Measurements from ENCODE around the gene ISL1. TPM values are rescaled to one million over a fixed set of nuclear protein-coding genes. Genes with fewer than 3 reads are reported as not detected.
A peak's percentile ranks its signal among the peaks of the same experiment; 100 is the strongest.

ISL1 gene
- total and polyA plus RNA-seq, 2 of the 13 experiments (the other 11 are each of a cell fraction or from before 2014, with no cell fraction given): not detected

- TF ChIP-seq ZNF512B (CRISPR knock-in tag; IDR thresholded peaks at IDR 0.05; ENCODE audit: borderline replicate concordance) (no peak), SIN3A (IDR thresholded peaks at IDR 0.05; ENCODE audit: borderline replicate concordance, low read depth, low read length) (no peak)
These were observed 5.4 kb downstream of the ISL1 start (continued) for GRCh38 chr5:51388488-51389287.

- Histone ChIP-seq H3K36me3 (replicated peaks in 1 of 2; ENCODE audit: control insufficient read depth in 1 of 2, insufficient read depth in 2 of 2, low read length in 2 of 2) (no peaks in the 10 kb centered on the region), H4K20me1 (ENCODE audit: insufficient read depth, low read length) (no peaks in the 10 kb centered on the region), H3K4me2 (ENCODE audit: low read depth, low read length) (peak overlapping the region; percentile 42; the same call in 1 of the 2 replicates), H3K9me3 (ENCODE audit: low read length) (no peaks in the 10 kb centered on the region), H3K4me3 (replicated peaks in 1 of 3; ENCODE audit: insufficient read depth in 1 of 3, low read depth in 2 of 3, low read length in 3 of 3) (peak overlapping the region in 1 of 3 experiments; percentile 55; a peak in 1 of 6 replicates), H3K9ac (ENCODE audit: insufficient read depth, low read depth, low read length) (no peak overlapping the region), H3K79me2 (ENCODE audit: insufficient read depth, low read length) (no peaks in the 10 kb centered on the region), H3K4me1 (ENCODE audit: insufficient read depth, low read length) (no peaks in the 10 kb centered on the region), H3K27ac (ENCODE audit: extremely low read length, insufficient read depth, low read length) (no peak overlapping the region), H3K27me3 (ENCODE audit: control insufficient read depth in 1 of 2, insufficient read depth in 2 of 2, low read length in 2 of 2) (peaks cover 7 to 37% of the 10 kb centered on the region in 2 experiments; a peak in 4 of 5 replicates), H2AFZ (ENCODE audit: low read length) (no peak overlapping the region)
- BruUV-seq (replicated peaks): no TSS peak
- WGBS (ENCODE audit: low lambda C conversion rate): 7% methylated on average over 5 of the region's 17 CpGs
- intact Hi-C loops (cut with micrococcal nuclease; ENCODE audit: unreplicated experiment): no loop called here
- peak; percentile 74 for ATAC-seq
- CTCF ChIA-PET (ENCODE audit: low intra/inter-chr PET ratio, low total read pairs): no interaction called here
- in situ Hi-C loops (cut with HindIII; ENCODE audit: extremely low pct_ligation_motif_present, low pct_unique_long_range_greater_than_20kb): loop anchor here (25.0 kb wide), 2 partner anchors 623 to 1273 kb away; no protein-coding TSS in a partner anchor
- no peak for FAIRE-seq
- DNase-seq (ENCODE audit: low spot score): no peak
- POLR2A ChIA-PET: no interaction called here
- TF ChIP-seq ZNF282 (IDR thresholded peaks at IDR 0.05; ENCODE audit: partially characterized antibody) (no peak), ARID4A (CRISPR knock-in tag; IDR thresholded peaks at IDR 0.05; ENCODE audit: borderline replicate concordance) (no peak), TBL1XR1 (IDR thresholded peaks at IDR 0.05; ENCODE audit: borderline replicate concordance, low read length, partially characterized antibody) (no peak)
These were observed 6.0 kb downstream of the ISL1 start for GRCh38 chr5:51389288-51389576.
